HepG2 (cell line): ENCODE measurements around the gene TUBB. TPM values are rescaled to one million over a fixed set of nuclear protein-coding genes. Genes with fewer than 3 reads are reported as not detected.

Experiments
- AGO1 ChIP-seq: fragments of 200-400 bp; formaldehyde crosslinking; IDR thresholded peaks from 2 replicates; pipeline ENCODE4 v1.6.1; 2017; ENCODE audit warnings: mild to moderate bottlenecking, low read depth, low read length, moderate library complexity; ENCODE audit not compliant: poor library complexity, severe bottlenecking
- ARHGAP35 ChIP-seq: sonication (generic); formaldehyde crosslinking; IDR thresholded peaks from 2 replicates; pipeline ENCODE4 v1.9.0; 2022; ENCODE audit warnings: mild to moderate bottlenecking, inconsistent platforms, moderate library complexity, missing genetic modification reagents, borderline replicate concordance
- ARNTL ChIP-seq: sonication (generic); formaldehyde crosslinking; IDR thresholded peaks from 2 replicates; pipeline ENCODE4 v1.4.0; 2020; ENCODE audit warnings: mild to moderate bottlenecking, missing genetic modification reagents
- ATAD3A ChIP-seq: sonication (generic); formaldehyde crosslinking; IDR thresholded peaks from 2 replicates; pipeline ENCODE4 v1.4.0; 2020; ENCODE audit warnings: missing genetic modification reagents
- ELF3 ChIP-seq: IDR thresholded peaks from 2 replicates; pipeline ENCODE4 v1.6.1; 2016; ENCODE audit warnings: missing genetic modification reagents, missing compliant biosample characterization
- GATA4 ChIP-seq: sonication (generic); IDR thresholded peaks from 2 replicates; pipeline ENCODE4 v1.6.1; 2016; ENCODE audit warnings: antibody characterized with exemption, low read depth, borderline replicate concordance
- HMG20A ChIP-seq: IDR thresholded peaks from 2 replicates; pipeline ENCODE4 v1.6.1; 2016; ENCODE audit warnings: borderline replicate concordance
- JDP2 ChIP-seq: sonication (generic); formaldehyde crosslinking; IDR thresholded peaks from 2 replicates; pipeline ENCODE4 v1.8.1; 2022; ENCODE audit warnings: missing genetic modification reagents, borderline replicate concordance
- KDM2A ChIP-seq: sonication (generic); formaldehyde crosslinking; IDR thresholded peaks from 2 replicates; pipeline ENCODE4 v1.4.0; 2020; ENCODE audit warnings: low read depth, missing genetic modification reagents, borderline replicate concordance
- NFKB2 ChIP-seq: sonication (generic); formaldehyde crosslinking; IDR thresholded peaks from 2 replicates; pipeline ENCODE4 v1.4.0; 2020; ENCODE audit warnings: missing genetic modification reagents, borderline replicate concordance
- PAF1 ChIP-seq: IDR thresholded peaks from 2 replicates; pipeline ENCODE4 v1.6.1; 2016; ENCODE audit warnings: missing genetic modification reagents, missing compliant biosample characterization
- RORA ChIP-seq: sonication (generic); formaldehyde crosslinking; IDR thresholded peaks from 2 replicates; pipeline ENCODE4 v1.5.0; 2020; ENCODE audit warnings: mild to moderate bottlenecking, missing genetic modification reagents, moderate library complexity
- SALL2 ChIP-seq: sonication (generic); formaldehyde crosslinking; IDR thresholded peaks from 2 replicates; pipeline ENCODE4 v1.8.1; 2023; ENCODE audit warnings: mild to moderate bottlenecking, missing genetic modification reagents, inconsistent platforms
- SAP130 ChIP-seq: IDR thresholded peaks from 2 replicates; pipeline ENCODE4 v1.6.1; 2016; ENCODE audit warnings: low read depth
- ZMYM2 ChIP-seq: sonication (generic); formaldehyde crosslinking; IDR thresholded peaks from 2 replicates; pipeline ENCODE4 v1.8.0; 2022; ENCODE audit warnings: mild to moderate bottlenecking, missing genetic modification reagents
- ZNF550 ChIP-seq: sonication (generic); formaldehyde crosslinking; IDR thresholded peaks from 2 replicates; pipeline ENCODE4 v1.4.0; 2020; ENCODE audit warnings: mild to moderate bottlenecking, missing genetic modification reagents, borderline replicate concordance
- ZNF724P ChIP-seq: sonication (generic); formaldehyde crosslinking; IDR thresholded peaks from 2 replicates; pipeline ENCODE4 v1.8.0; 2022; ENCODE audit warnings: missing genetic modification reagents, borderline replicate concordance
- ZSCAN29 ChIP-seq: sonication (generic); formaldehyde crosslinking; conservative IDR thresholded peaks from 2 replicates; pipeline ENCODE4 v1.4.0; 2020; ENCODE audit warnings: mild to moderate bottlenecking, missing genetic modification reagents
- polyA plus RNA-seq, 8 experiments: library from polyadenylated mRNA; depleted of rRNA in 3 of 8; stranded (reverse) in 7 of 8; unstranded in 1 of 8; fragments of >200 nt; fragmentation: Illumina TruSeq in 4 of 8; extraction: Trizol in 4 of 8; gene quantifications; 2 replicates each; pipeline versions ENCODE4 v1.2.1 to v1.2.3, GENCODE V29; 2011 to 2016; ENCODE audit warnings: low read depth in 4 of 8, missing spikeins in 1 of 8, mixed read lengths in 1 of 8; ENCODE audit not compliant: insufficient read depth in 1 of 8
- total RNA-seq, 5 experiments: library from RNA; depleted of rRNA; stranded (reverse); fragments of >200 nt; fragmentation: Illumina TruSeq; extraction: Trizol; gene quantifications; 2 replicates each; pipeline ENCODE4 v1.2.3, GENCODE V29; 2016; ENCODE audit warnings: low read depth in 1 of 5
- TF ChIP-seq, protein P1 (sequence below), 2 experiments: sonication (generic) in 1 of 2; formaldehyde crosslinking in 1 of 2; IDR thresholded peaks; 2 replicates each; pipeline versions ENCODE4 v1.5.1 to v1.6.1; 2011 to 2020; ENCODE audit warnings: borderline replicate concordance in 1 of 2, low read depth in 1 of 2, low read length in 1 of 2, mild to moderate bottlenecking in 1 of 2, missing genetic modification reagents in 1 of 2, moderate library complexity in 1 of 2
- TF ChIP-seq, protein P2 (sequence below): sonication (generic); formaldehyde crosslinking; IDR thresholded peaks from 2 replicates; pipeline ENCODE4 v1.5.0; 2020; ENCODE audit warnings: mild to moderate bottlenecking, missing genetic modification reagents
- TF ChIP-seq, protein P3 (sequence below): sonication (generic); formaldehyde crosslinking; IDR thresholded peaks from 2 replicates; pipeline ENCODE4 v1.4.0; 2020; ENCODE audit warnings: mild to moderate bottlenecking, missing genetic modification reagents, borderline replicate concordance

The TUBB gene
- total and polyA plus RNA-seq, 2 of the 13 experiments (the other 11 are each of a cell fraction or from before 2014, with no cell fraction given) = 911 to 1,163 TPM

DNA sequence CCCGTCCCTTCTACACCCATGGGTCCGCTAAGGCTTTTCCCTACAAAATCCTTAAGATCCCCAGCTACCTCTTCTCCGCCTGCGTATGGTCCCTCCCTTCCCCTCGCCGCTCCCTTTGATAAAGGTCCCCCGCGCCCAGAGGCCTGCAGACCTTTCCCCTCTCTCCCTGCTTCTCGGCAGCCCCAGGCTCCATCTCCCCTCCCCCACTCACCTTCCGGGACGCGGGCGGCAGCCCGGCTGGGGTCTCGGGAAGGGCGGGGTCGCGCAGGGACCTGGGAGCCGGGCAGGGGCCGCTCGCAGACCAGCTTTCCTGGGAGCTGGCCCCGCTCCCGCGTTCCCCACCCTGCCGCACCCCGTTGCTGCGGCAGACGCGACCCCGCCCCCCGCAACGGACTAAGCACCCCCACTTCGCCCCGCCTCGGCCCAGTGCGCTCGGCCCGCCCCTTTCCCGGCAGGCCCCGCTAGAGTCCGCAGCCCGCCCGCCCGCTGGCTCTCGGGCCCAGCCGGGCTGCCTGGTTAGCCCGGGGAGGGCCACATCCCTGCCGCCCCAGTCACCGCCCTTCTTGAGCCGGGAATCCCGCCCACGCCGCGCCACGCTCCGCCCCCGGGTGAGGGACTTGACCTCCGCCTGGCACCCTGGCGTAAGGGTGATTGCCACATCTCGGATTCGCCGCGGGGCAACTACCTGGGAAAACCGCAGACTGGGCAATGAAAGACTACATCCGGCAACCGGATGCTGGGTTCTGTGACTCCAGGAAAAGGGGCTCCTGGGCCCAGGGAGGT lies 22.4 kb downstream of the TUBB start, which contains the start of gene FLOT1 (continued):
- TF ChIP-seq KDM2A (CRISPR knock-in tag) = peak; percentile 88
- TF ChIP-seq ARHGAP35 = peak; percentile 98
- TF ChIP-seq SALL2 (CRISPR knock-in tag) = peak; percentile 91
- TF ChIP-seq NFKB2 (CRISPR knock-in tag) = peak; percentile 60
- TF ChIP-seq ELF3 (CRISPR knock-in tag) = peak; percentile 66
- TF ChIP-seq, protein P1, sequence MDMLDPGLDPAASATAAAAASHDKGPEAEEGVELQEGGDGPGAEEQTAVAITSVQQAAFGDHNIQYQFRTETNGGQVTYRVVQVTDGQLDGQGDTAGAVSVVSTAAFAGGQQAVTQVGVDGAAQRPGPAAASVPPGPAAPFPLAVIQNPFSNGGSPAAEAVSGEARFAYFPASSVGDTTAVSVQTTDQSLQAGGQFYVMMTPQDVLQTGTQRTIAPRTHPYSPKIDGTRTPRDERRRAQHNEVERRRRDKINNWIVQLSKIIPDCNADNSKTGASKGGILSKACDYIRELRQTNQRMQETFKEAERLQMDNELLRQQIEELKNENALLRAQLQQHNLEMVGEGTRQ (IDR thresholded peaks at IDR 0.05; ENCODE audit: low read depth, low read length) = no peak
- TF ChIP-seq, protein P1 (CRISPR knock-in tag; IDR thresholded peaks at IDR 0.05; ENCODE audit: borderline replicate concordance) = no peak; the same call in 1 of the 2 replicates
- 0 out of 2 replicates have a peak, but pooled peaks have one; percentile 45 for TF ChIP-seq ZNF550
- peak; percentile 82 for TF ChIP-seq GATA4
- no peak for TF ChIP-seq RORA (CRISPR knock-in tag)
- peak; percentile 97 for TF ChIP-seq PAF1 (CRISPR knock-in tag)
- no peak for TF ChIP-seq ZNF724P (CRISPR knock-in tag)
- no peak; the same call in 1 of the 2 replicates for TF ChIP-seq ARNTL (CRISPR knock-in tag)
- TF ChIP-seq, protein P2, sequence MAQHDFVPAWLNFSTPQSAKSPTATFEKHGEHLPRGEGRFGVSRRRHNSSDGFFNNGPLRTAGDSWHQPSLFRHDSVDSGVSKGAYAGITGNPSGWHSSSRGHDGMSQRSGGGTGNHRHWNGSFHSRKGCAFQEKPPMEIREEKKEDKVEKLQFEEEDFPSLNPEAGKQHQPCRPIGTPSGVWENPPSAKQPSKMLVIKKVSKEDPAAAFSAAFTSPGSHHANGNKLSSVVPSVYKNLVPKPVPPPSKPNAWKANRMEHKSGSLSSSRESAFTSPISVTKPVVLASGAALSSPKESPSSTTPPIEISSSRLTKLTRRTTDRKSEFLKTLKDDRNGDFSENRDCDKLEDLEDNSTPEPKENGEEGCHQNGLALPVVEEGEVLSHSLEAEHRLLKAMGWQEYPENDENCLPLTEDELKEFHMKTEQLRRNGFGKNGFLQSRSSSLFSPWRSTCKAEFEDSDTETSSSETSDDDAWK = no peak
- TF ChIP-seq, protein P3, sequence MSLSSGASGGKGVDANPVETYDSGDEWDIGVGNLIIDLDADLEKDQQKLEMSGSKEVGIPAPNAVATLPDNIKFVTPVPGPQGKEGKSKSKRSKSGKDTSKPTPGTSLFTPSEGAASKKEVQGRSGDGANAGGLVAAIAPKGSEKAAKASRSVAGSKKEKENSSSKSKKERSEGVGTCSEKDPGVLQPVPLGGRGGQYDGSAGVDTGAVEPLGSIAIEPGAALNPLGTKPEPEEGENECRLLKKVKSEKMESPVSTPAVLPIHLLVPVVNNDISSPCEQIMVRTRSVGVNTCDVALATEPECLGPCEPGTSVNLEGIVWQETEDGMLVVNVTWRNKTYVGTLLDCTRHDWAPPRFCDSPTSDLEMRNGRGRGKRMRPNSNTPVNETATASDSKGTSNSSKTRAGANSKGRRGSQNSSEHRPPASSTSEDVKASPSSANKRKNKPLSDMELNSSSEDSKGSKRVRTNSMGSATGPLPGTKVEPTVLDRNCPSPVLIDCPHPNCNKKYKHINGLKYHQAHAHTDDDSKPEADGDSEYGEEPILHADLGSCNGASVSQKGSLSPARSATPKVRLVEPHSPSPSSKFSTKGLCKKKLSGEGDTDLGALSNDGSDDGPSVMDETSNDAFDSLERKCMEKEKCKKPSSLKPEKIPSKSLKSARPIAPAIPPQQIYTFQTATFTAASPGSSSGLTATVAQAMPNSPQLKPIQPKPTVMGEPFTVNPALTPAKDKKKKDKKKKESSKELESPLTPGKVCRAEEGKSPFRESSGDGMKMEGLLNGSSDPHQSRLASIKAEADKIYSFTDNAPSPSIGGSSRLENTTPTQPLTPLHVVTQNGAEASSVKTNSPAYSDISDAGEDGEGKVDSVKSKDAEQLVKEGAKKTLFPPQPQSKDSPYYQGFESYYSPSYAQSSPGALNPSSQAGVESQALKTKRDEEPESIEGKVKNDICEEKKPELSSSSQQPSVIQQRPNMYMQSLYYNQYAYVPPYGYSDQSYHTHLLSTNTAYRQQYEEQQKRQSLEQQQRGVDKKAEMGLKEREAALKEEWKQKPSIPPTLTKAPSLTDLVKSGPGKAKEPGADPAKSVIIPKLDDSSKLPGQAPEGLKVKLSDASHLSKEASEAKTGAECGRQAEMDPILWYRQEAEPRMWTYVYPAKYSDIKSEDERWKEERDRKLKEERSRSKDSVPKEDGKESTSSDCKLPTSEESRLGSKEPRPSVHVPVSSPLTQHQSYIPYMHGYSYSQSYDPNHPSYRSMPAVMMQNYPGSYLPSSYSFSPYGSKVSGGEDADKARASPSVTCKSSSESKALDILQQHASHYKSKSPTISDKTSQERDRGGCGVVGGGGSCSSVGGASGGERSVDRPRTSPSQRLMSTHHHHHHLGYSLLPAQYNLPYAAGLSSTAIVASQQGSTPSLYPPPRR = peak; percentile 88
- no peak for TF ChIP-seq ATAD3A
- TF ChIP-seq AGO1 = peak; percentile 100
- TF ChIP-seq JDP2 (CRISPR knock-in tag) = 0 out of 2 replicates have a peak, but pooled peaks have one; percentile 72
- 0 out of 2 replicates have a peak, but pooled peaks have one; percentile 5 for TF ChIP-seq ZMYM2 (CRISPR knock-in tag)
- TF ChIP-seq HMG20A (CRISPR knock-in tag) = peak; percentile 70
- TF ChIP-seq SAP130 (CRISPR knock-in tag) = peak; percentile 83
- peak; percentile 70; the same call in 1 of the 2 replicates for TF ChIP-seq ZSCAN29 (CRISPR knock-in tag)
